HG03342 (cell line): ENCODE results near the gene SDK2.
"Not testable (repeated sequence)": the region's sequence is repeated elsewhere in the genome, so short reads cannot be mapped to it uniquely, and the experiment has no call there.

Experiments used
- ATAC-seq: cut with Tn5 transposase; IDR thresholded peaks from one replicate; pipeline ENCODE4 v1.9.1; 2021; ENCODE audit warnings: mild to moderate bottlenecking, moderate library complexity; ENCODE audit not compliant: unreplicated experiment

The SDK2 gene

GRCh38 chr17:73466704-73467433 is 177.4 kb downstream of the SDK2 start:
- ATAC-seq = no peak

- ATAC-seq = no peak
These were observed 178.4 kb downstream of the SDK2 start for GRCh38 chr17:73465953-73466230.

GRCh38 chr17:73465130-73465952 is 178.9 kb downstream of the SDK2 start:
- ATAC-seq = no peak

- no peak for ATAC-seq
These were observed 179.8 kb downstream of the SDK2 start for GRCh38 chr17:73464447-73464846.

- no peak for ATAC-seq
These were observed 180.4 kb downstream of the SDK2 start for GRCh38 chr17:73463821-73464220.

- ATAC-seq = no peak
These were observed 181.4 kb downstream of the SDK2 start for GRCh38 chr17:73462823-73463222.

- no peak for ATAC-seq
These were observed 184.3 kb downstream of the SDK2 start for GRCh38 chr17:73459980-73460379.

GRCh38 chr17:73455767-73456166 is 188.5 kb downstream of the SDK2 start:
- no peak for ATAC-seq

- no peak for ATAC-seq
These were observed 189.1 kb downstream of the SDK2 start for GRCh38 chr17:73455050-73455687.

GRCh38 chr17:73453494-73453893 is 190.8 kb downstream of the SDK2 start:
- ATAC-seq = not testable (repeated sequence)

- ATAC-seq = no peak
These were observed 191.2 kb downstream of the SDK2 start for GRCh38 chr17:73453090-73453489.

GRCh38 chr17:73452009-73452408 is 192.2 kb downstream of the SDK2 start:
- no peak for ATAC-seq

- ATAC-seq = no peak
These were observed 196.9 kb downstream of the SDK2 start for GRCh38 chr17:73447319-73447718.

GRCh38 chr17:73446617-73447016 is 197.6 kb downstream of the SDK2 start:
- no peak for ATAC-seq

GRCh38 chr17:73445466-73445865 is 198.8 kb downstream of the SDK2 start:
- no peak for ATAC-seq

GRCh38 chr17:73444021-73444420 is 200.2 kb downstream of the SDK2 start:
- no peak for ATAC-seq

GRCh38 chr17:73439597-73439996 is 204.6 kb downstream of the SDK2 start:
- ATAC-seq = no peak

GRCh38 chr17:73437826-73438225 is 206.4 kb downstream of the SDK2 start:
- ATAC-seq = no peak

GRCh38 chr17:73436954-73437353 is 207.3 kb downstream of the SDK2 start:
- no peak for ATAC-seq

GRCh38 chr17:73435412-73435811 is 208.8 kb downstream of the SDK2 start:
- ATAC-seq = no peak

- no peak for ATAC-seq
These were observed 210.1 kb downstream of the SDK2 start for GRCh38 chr17:73434154-73434553.

GRCh38 chr17:73433501-73433900 is 210.7 kb downstream of the SDK2 start:
- no peak for ATAC-seq
